Stimulated activated CD4-positive, alpha-beta T cell treated with anti-CD3 and anti-CD28 coated beads, TNF-alpha, amount 100 ng/mL, for 48 hours (primary cell): ENCODE data around the gene CPLX3.

ENCODE experiments used
- DNase-seq, 3 donors: peaks; one replicate each; pipeline ENCODE4 v3.0.0-alpha.2; 2020; ENCODE audit warnings: low read depth in 3 of 3

The CPLX3 gene

DNA sequence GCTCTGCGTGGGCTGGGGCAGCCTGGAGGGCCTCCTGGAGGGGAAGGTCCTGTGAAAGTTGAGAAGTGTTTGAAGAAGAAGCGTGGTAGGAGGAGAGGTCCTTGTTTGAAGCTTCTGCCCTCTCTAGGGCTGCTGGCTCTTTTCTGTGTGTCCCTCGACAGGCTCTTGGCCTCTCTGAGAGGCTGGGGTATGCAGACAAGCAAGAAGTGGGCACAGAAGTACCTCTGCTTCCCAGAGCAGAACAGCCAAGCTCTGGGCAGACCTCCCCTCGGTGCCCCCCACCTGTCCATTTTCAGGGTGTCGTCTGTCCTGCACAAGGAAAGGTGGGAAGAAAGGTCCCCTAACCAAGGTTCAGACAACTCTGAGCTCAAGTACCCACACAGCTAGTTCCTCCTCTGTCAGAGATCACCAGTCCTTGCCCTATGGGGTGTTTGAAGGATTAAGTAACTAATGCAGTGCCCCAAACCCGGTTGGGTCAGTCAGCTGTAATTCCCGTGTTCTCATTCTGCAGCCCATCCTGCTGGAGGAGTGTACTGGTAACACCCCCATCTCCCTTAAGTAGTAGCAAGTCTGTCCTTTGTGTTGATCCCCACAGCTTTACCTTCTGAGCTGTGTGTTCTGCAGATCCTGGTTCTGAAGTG, 38.3 kb upstream of the CPLX3 start:
- DNase-seq, result no peak

- DNase-seq, result no peak
Observed at GRCh38 chr15:74788683-74789151, 37.7 kb upstream of the CPLX3 start.

GRCh38 chr15:74789171-74789631, 37.2 kb upstream of the CPLX3 start:
- DNase-seq, result no peak

- no peak for DNase-seq
Observed at GRCh38 chr15:74789741-74790079, 36.7 kb upstream of the CPLX3 start.

DNA sequence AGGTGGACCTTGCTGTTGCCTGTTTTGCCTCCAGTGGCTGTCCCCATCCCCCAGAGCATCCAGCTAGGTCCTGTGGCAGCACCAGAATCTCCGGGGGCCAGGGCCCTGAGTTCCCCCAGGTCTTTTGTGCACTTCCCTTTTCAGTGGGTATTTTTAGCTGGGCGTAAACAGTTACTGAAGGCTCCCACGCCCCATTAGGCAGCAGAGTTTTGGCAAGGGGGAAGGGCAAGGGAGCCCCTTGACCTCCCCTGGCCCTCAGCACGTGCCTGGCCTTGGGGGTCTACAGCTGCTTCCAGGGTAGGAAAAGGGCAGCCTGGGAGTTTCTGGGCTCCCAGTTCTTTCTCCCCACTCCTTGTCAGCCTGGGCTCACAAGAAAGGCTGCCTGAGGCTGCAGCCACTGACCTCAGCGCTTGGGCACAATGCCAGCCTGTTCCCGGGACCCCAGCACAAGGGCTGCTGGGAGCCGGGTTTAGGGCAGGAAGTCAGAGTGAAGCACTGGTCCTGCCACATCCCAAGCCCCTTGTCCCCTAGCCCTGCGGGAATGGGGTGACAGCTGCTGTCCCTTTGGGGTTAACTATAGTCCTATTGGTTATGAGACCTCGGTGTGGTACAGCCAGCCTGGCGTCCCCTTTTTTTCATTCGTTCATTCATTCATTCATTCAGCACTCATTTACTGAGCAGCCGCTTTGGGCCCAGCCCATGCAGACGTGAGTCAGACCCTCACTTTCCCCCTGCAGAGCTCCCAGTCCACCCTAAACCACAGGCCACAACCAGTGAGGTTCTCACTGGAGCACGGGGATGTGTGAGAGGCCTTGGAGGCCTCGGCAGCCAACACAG, 36.1 kb upstream of the CPLX3 start:
- no peak for DNase-seq

- DNase-seq, result no peak
Observed at GRCh38 chr15:74791007-74791406, 35.4 kb upstream of the CPLX3 start.

DNA sequence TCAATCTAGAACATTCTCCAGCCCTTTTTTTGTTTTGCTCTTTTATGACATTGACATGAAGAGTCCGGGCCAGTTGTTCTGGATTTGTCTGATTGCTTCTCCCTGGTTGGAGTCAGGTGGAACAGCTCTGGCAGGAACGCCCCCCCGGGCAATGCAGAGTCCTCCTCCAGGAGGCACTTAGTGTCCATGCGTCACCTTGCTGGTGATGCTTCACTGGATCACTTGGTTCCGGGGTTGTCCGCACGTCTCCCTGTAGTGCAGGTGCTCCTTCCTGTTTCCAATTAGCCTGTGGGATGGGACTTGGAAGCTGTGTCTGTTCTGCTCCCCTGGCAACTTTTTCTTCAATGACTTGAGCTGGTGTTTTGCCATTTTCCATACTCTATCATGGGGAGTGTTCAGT, 34.8 kb upstream of the CPLX3 start:
- no peak for DNase-seq

DNA sequence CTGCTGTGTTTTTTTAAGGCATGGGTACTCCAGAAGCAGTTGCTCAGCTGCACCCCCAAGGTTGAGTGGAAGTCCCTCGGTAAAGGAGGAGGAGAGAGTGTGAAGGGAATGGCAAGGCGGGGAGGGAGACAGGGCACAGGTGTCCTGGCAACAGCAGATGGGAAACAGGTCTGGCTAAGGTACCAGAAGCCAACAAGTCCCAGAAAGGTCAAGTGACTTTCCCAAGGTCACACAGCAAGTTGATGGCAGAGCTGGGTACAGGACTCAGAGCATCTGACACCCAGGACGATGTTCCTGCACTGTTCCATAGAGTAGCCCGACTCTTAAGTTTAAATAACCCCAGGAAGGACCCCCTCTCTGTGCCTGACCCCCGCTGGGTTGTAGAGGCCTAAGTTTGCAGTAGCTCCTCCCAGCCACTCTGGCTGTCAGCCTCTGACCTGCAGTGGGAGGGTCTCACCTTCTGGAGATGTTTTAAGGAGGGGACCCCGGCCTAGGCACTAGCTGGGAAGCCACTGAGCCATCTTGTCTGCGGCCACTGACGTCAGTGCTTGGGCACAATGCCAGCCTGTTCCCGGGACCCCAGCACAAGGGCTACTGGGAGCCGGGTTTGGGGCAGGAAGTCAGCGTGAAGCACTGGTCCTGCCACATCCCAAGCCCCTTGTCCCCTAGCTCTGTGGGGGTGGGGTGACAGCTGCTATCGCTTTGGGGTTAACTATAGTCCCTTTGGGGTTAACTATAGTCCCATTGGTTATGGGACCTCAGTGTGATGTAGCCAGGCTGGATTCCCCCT, 34.0 kb upstream of the CPLX3 start:
- no peak for DNase-seq

GRCh38 chr15:74793135-74794028, 33.0 kb upstream of the CPLX3 start:
- no peak for DNase-seq

DNA sequence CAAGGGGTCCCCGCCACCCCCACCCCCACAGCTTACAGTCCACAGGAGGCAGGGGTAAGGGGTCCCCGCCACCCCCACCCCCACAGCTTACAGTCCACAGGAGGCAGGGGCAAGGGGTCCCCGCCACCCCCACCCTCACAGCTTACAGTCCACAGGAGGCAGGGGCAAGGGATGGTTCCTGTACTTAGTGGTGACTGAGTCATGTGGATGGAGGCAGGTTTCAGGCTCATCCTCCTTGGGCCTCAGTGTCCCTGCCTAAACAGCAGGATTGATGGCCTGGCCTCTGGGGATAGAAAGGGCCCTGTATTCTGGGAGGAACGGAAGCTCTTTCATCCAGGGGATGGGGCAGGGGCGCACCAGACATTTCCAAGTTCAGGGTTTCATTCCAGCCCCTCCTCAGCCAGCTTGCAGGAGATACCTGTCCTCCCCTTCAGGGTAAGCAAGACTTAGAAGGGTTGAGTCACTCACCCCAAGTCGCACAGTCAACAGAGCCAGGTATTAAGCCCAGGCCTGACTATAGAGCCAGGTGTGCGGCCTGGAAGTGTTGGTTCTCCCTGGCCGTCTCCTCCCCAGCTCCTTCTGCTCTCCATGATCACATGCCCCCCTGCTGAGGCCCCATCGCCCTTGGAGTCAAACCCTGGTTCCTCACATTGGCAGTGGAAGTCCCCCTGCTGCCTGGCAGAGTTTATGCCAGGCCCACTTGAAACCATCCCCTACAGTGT, 32.0 kb upstream of the CPLX3 start:
- no peak for DNase-seq

GRCh38 chr15:74794970-74795349, 31.5 kb upstream of the CPLX3 start:
- no peak for DNase-seq

DNA sequence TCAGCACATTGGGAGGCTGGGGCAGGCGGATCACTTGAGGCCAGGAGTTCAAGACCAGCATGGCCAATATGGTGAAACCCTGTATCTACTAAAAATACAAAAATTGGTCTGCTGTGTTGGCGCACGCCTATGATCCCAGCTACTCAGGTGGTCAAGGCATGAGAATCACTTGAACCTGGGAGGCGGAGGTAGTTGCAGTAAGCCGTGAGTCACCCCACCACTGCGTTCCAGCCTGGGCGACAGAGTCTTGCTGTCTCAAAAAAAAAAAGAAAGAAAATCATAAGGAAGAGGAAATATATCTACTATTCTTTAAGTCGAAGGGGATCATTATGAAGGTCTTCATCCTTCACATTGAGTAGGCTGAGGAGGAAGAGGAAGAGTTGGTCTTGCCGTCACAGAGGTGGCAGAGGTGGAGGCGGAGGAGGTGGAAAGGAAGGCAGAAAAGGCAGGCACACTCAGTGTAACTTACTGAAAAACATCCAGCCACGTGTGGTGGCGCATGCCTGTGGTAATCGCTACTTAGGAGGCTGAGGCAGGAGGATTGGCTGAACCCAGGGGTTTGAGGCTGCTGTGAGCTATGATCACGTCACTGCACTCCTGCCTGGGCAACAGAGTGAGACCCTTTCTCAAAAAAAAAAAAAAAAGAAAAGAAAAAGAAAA, 30.3 kb upstream of the CPLX3 start:
- no peak for DNase-seq

DNA sequence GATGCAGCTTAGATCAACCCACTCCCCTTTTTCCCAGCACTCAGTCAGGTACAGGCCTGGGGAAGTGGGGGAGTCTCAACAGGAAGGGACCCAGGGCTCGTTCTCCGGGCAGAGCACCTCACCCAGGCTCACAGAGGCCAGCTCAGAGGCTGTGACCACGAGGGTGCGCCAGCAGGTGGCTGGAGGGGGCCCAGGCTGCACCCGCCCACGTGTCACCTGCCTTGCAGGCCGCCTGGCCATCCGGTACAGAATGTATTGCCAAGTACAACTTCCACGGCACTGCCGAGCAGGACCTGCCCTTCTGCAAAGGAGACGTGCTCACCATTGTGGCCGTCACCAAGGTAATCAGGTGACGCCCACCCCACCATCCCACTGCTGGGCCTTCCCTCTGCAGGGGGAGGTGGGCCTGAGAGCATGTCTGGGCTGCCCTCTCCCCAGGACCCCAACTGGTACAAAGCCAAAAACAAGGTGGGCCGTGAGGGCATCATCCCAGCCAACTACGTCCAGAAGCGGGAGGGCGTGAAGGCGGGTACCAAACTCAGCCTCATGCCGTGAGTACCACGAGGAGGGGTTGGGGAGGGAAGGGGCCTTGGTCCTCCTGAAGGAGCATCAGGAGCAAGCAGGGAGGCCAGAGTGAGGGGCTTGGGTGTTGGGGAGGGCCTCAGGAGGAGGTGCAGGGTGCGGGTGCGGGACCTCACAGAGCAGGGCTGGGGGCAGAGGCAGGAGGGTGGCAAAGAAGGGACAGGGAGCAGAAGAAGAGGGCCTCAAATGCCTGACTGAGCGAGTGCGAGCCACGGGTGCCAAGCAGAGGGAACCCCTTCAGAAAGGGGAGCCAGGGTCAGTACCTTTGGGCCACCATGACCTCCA, 27.8 kb upstream of the CPLX3 start:
- DNase-seq, result no peak

GRCh38 chr15:74799255-74799855, 27.1 kb upstream of the CPLX3 start:
- DNase-seq, result no peak

- peak; percentile 74 to 81 (median 78) for DNase-seq
Observed at GRCh38 chr15:74799856-74800558, 26.4 kb upstream of the CPLX3 start.

DNA sequence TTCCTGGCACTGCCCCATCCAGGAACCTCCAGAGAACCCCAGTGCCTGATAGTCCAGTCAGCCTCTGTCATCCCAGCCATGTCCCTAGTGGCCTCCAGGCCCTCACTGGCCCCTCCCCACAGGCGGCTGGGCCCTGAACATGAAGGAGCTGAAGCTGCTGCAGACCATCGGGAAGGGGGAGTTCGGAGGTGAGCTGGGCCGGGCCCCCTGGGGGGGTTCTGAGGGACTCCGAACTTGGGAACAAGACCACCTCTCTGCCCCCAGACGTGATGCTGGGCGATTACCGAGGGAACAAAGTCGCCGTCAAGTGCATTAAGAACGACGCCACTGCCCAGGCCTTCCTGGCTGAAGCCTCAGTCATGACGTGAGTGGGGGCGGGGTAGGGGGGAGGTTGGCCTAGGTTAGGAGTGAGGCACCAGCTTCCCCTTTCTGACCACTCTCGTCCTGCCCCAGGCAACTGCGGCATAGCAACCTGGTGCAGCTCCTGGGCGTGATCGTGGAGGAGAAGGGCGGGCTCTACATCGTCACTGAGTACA, 25.8 kb upstream of the CPLX3 start:
- DNase-seq, result no peak

GRCh38 chr15:74801311-74801997, 25.0 kb upstream of the CPLX3 start:
- no peak for DNase-seq
